HFF-Myc (cell line): ENCODE data around the gene MDC1.

Experiments
- DNase-seq: peaks from one replicate; pipeline ENCODE4 v3.0.0-alpha.2; 2011; ENCODE audit warnings: low read depth; ENCODE audit errors: extremely low read depth
- H3K4me3 ChIP-seq: replicated peaks from 2 replicates; pipeline ENCODE4 v1.5.1; 2011; ENCODE audit warnings: low read depth, mild to moderate bottlenecking, control low read depth, low read length
- TF ChIP-seq, protein P1 (sequence below): IDR thresholded peaks from 2 replicates; pipeline ENCODE4 v1.5.1; 2012; ENCODE audit warnings: mild to moderate bottlenecking, low read depth, low read length, control low read depth; ENCODE audit errors: missing control alignments

Gene MDC1

DNA sequence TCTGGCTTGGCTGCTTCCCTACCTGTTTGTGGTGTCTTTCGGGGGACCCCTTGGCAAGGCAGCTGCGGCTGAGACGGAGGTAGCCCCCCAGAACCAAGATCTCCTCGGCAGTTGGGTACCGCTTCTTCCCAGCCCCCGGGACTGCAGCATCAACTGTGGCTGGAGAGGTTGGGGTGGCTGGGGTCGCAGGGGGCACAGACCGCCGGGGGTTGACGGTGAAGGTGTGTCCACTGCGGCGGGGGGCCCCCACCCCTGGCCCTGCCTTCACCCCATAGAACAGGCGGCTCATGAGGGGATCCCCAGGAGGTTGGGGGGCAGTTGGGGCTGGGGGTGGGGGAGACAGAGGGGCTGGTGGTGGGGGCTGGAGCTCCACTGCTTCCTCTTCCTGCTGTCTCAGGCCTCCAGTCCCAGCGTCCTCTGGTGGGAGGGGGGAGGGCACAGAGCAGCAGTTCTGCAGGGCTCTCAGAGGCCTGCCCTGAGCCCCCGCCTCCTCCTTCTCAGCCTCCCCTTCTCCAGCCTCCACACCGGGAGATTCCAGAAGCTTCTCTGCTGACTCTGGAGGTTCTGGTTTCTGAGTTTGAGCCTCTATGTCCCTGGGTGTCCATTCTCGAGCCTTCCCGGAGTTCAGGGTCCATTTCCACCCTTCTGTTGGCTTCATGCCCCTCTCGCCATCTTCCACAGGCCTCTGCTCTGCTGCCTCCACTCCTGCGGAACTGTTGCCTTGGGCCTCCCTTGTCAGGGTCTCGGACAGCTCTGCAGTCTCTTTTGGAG lies 32.5 kb downstream of the MDC1 start:
- H3K4me3 ChIP-seq, result peak overlapping the region; percentile 79
- TF ChIP-seq, protein P1, sequence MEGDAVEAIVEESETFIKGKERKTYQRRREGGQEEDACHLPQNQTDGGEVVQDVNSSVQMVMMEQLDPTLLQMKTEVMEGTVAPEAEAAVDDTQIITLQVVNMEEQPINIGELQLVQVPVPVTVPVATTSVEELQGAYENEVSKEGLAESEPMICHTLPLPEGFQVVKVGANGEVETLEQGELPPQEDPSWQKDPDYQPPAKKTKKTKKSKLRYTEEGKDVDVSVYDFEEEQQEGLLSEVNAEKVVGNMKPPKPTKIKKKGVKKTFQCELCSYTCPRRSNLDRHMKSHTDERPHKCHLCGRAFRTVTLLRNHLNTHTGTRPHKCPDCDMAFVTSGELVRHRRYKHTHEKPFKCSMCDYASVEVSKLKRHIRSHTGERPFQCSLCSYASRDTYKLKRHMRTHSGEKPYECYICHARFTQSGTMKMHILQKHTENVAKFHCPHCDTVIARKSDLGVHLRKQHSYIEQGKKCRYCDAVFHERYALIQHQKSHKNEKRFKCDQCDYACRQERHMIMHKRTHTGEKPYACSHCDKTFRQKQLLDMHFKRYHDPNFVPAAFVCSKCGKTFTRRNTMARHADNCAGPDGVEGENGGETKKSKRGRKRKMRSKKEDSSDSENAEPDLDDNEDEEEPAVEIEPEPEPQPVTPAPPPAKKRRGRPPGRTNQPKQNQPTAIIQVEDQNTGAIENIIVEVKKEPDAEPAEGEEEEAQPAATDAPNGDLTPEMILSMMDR, result no peak
- no peak for DNase-seq

DNA sequence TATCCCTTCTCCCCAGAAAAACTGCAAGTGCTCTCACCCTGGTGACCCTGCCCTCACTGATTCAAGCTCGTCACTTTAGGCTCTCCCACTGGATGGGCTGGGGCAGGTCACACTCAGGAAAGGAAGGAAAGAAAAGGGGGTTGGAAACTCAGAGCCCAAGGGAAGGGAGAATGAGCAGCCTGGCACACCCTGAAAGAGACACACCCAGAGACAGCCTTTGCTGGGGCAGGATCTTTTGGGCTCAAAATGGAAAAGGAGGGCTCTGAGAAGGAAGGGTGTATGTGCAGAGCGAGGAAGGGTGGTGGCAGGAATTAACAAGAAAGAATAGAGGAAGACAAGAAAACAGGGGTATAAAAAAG lies 33.1 kb downstream of the MDC1 start:
- H3K4me3 ChIP-seq, result peak overlapping the region; percentile 79
- no peak for DNase-seq
- TF ChIP-seq, protein P1, result no peak

DNA sequence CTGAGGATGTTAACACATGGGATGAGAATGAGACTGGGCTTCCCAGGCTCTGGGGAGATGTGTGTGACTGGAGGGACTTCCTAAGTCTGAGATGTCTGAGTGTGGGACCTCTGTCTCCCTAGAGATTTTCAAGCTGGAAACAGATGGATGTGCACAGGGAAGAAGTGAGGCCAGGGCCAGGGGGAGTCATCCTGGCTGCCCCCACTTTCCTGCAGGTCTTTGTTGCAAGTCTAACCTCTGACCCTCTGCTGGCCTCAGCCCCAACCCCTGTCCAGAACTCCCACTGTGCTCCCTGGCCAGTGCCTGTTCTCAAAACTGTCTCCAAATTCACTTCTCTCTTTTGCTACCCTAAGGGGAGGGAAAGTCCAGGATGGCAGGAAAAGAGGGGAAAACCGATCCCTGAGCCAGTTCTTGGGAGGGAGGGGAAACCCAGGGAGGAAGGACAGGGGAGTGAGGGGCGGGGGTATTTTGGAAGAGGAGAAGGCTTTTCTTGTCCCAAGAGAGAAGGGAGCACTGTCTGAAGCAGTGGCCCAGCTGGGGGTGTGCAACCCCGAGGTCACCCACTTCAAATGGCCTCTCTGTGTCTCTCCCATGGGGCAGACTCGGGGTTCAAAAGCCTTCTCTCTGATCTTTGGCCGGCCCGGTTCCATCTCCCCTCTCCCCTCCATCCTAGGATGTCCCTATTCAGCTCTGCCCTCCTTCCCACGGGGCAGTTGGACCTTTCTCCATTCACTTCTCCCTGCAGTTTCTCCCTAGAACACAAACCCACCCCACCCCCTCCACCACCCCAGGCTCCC lies 33.7 kb downstream of the MDC1 start:
- peak overlapping the region; percentile 79 for H3K4me3 ChIP-seq
- TF ChIP-seq, protein P1, result no peak
- DNase-seq, result no peak

DNA sequence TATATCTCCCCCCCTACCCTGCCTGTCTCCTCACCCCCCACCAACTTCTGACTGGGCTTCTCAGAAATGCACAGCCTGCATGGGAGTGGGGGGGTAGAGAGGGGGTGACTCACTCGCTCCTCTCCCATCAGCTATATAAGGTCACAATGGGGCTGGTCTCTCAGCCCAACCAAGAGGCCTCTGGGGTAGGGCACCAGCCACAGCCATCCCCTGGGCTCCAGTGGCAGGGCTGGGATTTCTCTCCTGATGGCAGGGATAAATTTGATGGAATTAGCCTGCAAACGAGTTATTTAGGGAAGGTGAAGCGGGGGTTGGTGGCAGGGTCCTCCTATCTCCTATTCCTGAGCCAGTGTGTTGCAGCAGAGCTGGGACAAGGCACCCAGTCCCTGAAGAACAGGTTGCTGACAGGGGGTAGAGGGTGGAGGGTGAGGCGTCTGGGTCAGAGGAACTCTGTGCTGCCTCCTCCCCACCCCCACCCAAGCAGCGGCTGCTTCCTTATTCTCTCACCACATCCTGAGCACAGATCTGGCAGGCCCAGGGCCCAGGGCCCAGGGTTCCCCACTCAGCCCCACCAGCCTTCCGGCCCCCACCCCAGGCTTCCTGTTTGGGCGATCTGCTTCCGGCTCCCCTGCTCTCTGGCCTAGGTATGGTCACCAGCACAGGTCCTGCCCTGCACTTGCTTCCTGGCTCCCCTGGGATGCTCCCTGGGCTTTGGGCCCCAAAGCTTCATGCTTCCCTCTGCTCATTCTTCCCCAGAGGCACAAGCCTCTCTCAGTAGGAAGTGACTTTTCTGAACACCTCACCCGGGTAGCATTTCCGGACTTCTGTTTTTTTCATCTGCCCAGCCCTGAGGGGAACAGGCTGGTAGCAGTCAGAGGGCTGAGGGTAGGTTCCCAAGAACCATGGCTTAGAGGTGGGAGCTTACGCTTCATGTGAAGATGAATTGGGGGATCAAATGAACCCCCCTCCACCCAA lies 34.7 kb downstream of the MDC1 start:
- TF ChIP-seq, protein P1, result no peak
- H3K4me3 ChIP-seq, result peak overlapping the region; percentile 79
- DNase-seq, result peak; percentile 59

DNA sequence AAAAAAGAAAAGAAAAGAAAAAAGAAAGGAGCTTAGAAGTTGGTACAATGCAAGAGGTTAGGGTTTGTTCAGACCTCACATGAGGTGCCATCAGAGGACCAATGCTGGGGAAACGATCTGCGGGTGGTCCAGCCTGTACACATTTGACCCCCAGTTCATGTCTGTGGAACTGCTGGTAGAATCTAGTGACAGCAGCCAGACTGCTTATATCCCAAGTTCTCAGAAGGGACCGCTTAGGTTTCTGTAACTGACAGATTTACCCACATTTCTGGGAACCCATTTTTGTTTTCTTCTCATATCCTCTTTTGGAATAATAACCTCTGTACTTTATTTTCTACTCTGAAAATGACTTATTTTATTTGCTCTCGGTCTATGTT lies 35.3 kb downstream of the MDC1 start:
- TF ChIP-seq, protein P1, result no peak
- DNase-seq, result no peak
- peak overlapping the region; percentile 79 for H3K4me3 ChIP-seq

DNA sequence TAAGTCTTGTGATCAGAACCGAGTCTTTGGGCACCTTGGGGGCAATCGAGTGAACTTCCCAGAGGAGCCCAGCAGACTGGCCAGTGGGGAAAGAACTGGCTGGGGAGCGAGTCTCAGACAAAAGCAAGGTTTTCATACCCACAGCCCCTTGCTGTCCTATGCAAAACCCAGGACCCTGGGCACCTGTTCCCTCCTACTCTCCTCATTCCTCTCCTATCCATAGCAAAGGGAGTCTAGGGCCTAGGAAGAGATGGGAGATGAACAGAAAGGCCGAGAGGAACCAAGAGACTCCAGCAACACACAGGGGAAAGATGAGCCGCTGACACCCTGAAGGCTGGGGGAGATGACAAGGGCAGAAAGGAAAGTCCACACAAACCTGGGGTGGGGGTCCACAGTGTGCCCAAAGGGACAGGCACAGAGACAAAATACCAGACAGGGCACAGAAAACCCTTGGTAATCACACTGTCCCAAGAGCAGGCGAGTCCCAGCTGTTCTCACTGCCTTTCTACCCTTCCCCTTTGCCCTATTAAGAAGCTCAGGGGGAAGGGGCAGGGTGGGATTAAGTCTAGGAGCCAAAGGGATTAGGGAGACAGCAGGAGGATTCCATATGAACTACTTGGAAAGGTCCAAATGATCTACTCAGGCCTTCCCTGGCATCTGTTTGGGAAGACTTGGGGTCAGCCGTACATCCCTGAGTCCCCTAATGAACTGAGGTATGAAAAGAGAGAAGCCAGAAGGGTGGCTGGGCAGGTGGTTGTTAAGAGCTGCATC lies 37.1 kb downstream of the MDC1 start:
- TF ChIP-seq, protein P1, result no peak
- peak overlapping the region; percentile 23 for H3K4me3 ChIP-seq

More for the DNA sequence above, 37.1 kb downstream of the MDC1 start:
- no peak for DNase-seq
